HG03442 (cell line): ENCODE measurements around the gene RBM33.

Experiments used
- ATAC-seq: cut with Tn5 transposase; IDR thresholded peaks from one replicate; pipeline ENCODE4 v1.9.1; 2021; ENCODE audit warnings: mild to moderate bottlenecking, moderate library complexity; ENCODE audit not compliant: unreplicated experiment

Gene RBM33

GRCh38 chr7:155792315-155792960 lies 148.0 kb downstream of the RBM33 start:
- no peak for ATAC-seq

GRCh38 chr7:155792999-155793560 lies 148.6 kb downstream of the RBM33 start:
- no peak for ATAC-seq

GRCh38 chr7:155793720-155794119 lies 149.3 kb downstream of the RBM33 start:
- ATAC-seq, result no peak

- ATAC-seq, result no peak
These were observed 149.7 kb downstream of the RBM33 start for GRCh38 chr7:155794196-155794595.

GRCh38 chr7:155795401-155795800 lies 150.9 kb downstream of the RBM33 start:
- ATAC-seq, result no peak

- no peak for ATAC-seq
These were observed 151.5 kb downstream of the RBM33 start for GRCh38 chr7:155795951-155796350.

- ATAC-seq, result no peak
These were observed 152.2 kb downstream of the RBM33 start for GRCh38 chr7:155796381-155797261.

- ATAC-seq, result no peak
These were observed 153.1 kb downstream of the RBM33 start for GRCh38 chr7:155797262-155798250.

- no peak for ATAC-seq
These were observed 154.4 kb downstream of the RBM33 start for GRCh38 chr7:155798673-155799439.

- ATAC-seq, result no peak
These were observed 155.1 kb downstream of the RBM33 start for GRCh38 chr7:155799514-155799913.

GRCh38 chr7:155800301-155800700 lies 155.8 kb downstream of the RBM33 start:
- no peak for ATAC-seq

- no peak for ATAC-seq
These were observed 156.3 kb downstream of the RBM33 start for GRCh38 chr7:155800741-155801267.

- no peak for ATAC-seq
These were observed 157.8 kb downstream of the RBM33 start for GRCh38 chr7:155802291-155802690.

GRCh38 chr7:155802906-155803417 lies 158.5 kb downstream of the RBM33 start:
- no peak for ATAC-seq

GRCh38 chr7:155803418-155804376 lies 159.2 kb downstream of the RBM33 start:
- no peak for ATAC-seq

GRCh38 chr7:155804431-155804831 lies 160.0 kb downstream of the RBM33 start:
- no peak for ATAC-seq

GRCh38 chr7:155804897-155805825 lies 160.7 kb downstream of the RBM33 start:
- peak; percentile 58 for ATAC-seq

GRCh38 chr7:155805826-155806095 lies 161.3 kb downstream of the RBM33 start:
- ATAC-seq, result peak; percentile 3
